ENCODE measurements around the gene CDK5RAP2. TPM values are rescaled to one million over a fixed set of nuclear protein-coding genes. Genes with fewer than 3 reads are reported as not detected.

Gene CDK5RAP2
- total and polyA plus RNA-seq, 9 of the 15 experiments (the other 6 are each of a cell fraction or from before 2014, with no cell fraction given), result 19.9 to 68.8 (median 42.2) TPM

GRCh38 chr9:120435091-120435490 lies 144.9 kb downstream of the CDK5RAP2 start:
- no peaks in the 10 kb centered on the region for H3K9me3 ChIP-seq (replicated peaks; ENCODE audit: control insufficient read depth, insufficient read depth, low read depth, low read length)
- no peak overlapping the region for H3K9ac ChIP-seq (ENCODE audit: insufficient read depth in 1 of 2, low read depth in 2 of 2, low read length in 2 of 2)
- no peak overlapping the region for H2AFZ ChIP-seq (ENCODE audit: low read depth, low read length)
- ATAC-seq (no peak), FAIRE-seq (no peak), DNase-seq (ENCODE audit: extremely low read depth in 1 of 4, low spot score in 3 of 4) (no peak)
- no TSS peak for BruUV-seq (replicated peaks)
- TF ChIP-seq TCF7L2 (IDR thresholded peaks at IDR 0.05; ENCODE audit: low read depth, low read length) (no peak), CGGBP1 (CRISPR knock-in tag; IDR thresholded peaks at IDR 0.05) (no peak), GABPB2 (CRISPR knock-in tag; conservative IDR thresholded peaks at IDR 0.05) (no peak), MTA1 (IDR thresholded peaks at IDR 0.05; ENCODE audit: borderline replicate concordance) (no peak)
- TF ChIP-seq, protein P1, sequence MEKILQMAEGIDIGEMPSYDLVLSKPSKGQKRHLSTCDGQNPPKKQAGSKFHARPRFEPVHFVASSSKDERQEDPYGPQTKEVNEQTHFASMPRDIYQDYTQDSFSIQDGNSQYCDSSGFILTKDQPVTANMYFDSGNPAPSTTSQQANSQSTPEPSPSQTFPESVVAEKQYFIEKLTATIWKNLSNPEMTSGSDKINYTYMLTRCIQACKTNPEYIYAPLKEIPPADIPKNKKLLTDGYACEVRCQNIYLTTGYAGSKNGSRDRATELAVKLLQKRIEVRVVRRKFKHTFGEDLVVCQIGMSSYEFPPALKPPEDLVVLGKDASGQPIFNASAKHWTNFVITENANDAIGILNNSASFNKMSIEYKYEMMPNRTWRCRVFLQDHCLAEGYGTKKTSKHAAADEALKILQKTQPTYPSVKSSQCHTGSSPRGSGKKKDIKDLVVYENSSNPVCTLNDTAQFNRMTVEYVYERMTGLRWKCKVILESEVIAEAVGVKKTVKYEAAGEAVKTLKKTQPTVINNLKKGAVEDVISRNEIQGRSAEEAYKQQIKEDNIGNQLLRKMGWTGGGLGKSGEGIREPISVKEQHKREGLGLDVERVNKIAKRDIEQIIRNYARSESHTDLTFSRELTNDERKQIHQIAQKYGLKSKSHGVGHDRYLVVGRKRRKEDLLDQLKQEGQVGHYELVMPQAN (IDR thresholded peaks at IDR 0.05; ENCODE audit: borderline replicate concordance), result no peak
- no peaks in the 10 kb centered on the region for H3K27me3 ChIP-seq (ENCODE audit: control insufficient read depth in 2 of 2, insufficient read depth in 2 of 2, low read length in 2 of 2)
- POLR2A ChIA-PET, result interaction anchor here (0.6 kb wide), 1 partner anchor 740 kb away, joined by 4 read pairs; no protein-coding TSS in a partner anchor
- H3K27ac ChIP-seq (ENCODE audit: extremely low read depth, low read depth, low read length), result no peak overlapping the region
- intact Hi-C loops (cut with micrococcal nuclease) (no loop called here), in situ Hi-C loops (cut with MboI) (no loop called here)
- H3K36me3 ChIP-seq (ENCODE audit: control insufficient read depth, insufficient read depth, low read length), result peaks cover 56% of the 10 kb centered on the region
- CTCF ChIA-PET (ENCODE audit: low intra/inter-chr PET ratio), result no interaction called here
- no peaks in the 10 kb centered on the region for H4K20me1 ChIP-seq (replicated peaks; ENCODE audit: control insufficient read depth, insufficient read depth, low read length)
- no peaks in the 10 kb centered on the region; a peak in 1 of 5 replicates for H3K4me1 ChIP-seq (replicated peaks in 1 of 2; ENCODE audit: control insufficient read depth in 2 of 2, insufficient read depth in 2 of 2, low read length in 2 of 2)
- no peak overlapping the region for H3K4me3 ChIP-seq
- H3K9me1 ChIP-seq (ENCODE audit: control insufficient read depth, insufficient read depth, low read length), result peaks cover 3% of the 10 kb centered on the region
- 100% methylated on average over 1 of the region's 1 CpG for WGBS (ENCODE audit: insufficient coverage, low coverage, missing lambda C conversion rate)
- no peaks in the 10 kb centered on the region for H3K79me2 ChIP-seq (ENCODE audit: control insufficient read depth, insufficient read depth, low read length)
- H3K4me2 ChIP-seq (ENCODE audit: insufficient read depth, low read length), result no peak overlapping the region

Measured in K562 (cell line).